Measurements from ENCODE around the gene ADAR. TPM values are rescaled to one million over a fixed set of nuclear protein-coding genes. Genes with fewer than 3 reads are reported as not detected.

ADAR gene
- total and polyA plus RNA-seq, 2 of the 8 experiments (the other 6 are each of a cell fraction or from before 2014, with no cell fraction given), result 125 to 242 TPM

GRCh38 chr1:154609398-154610380, 1.7 kb upstream of the ADAR start (continued):
- no peak for TF ChIP-seq SP2 (IDR thresholded peaks at IDR 0.05; ENCODE audit: low read length)
